Keratinocyte (primary cell): ENCODE data around the gene IQSEC3. TPM values are rescaled to one million over a fixed set of nuclear protein-coding genes. Genes with fewer than 3 reads are reported as not detected.

ENCODE experiments used
- DNase-seq: peaks from one replicate; pipeline ENCODE4 v3.0.0-alpha.2; 2011; ENCODE audit warnings: low read depth, missing footprints, low spot score
- FAIRE-seq: peaks from 2 replicates; lab custom pipeline; 2011; peaks lifted over from hg19 to GRCh38; lab: Jason Lieb, UNC
- H2AFZ ChIP-seq: 2 replicates; pipeline ENCODE4 v1.6.0; 2012; ENCODE audit warnings: low read length, control low read depth, inconsistent platforms; ENCODE audit not compliant: control insufficient read depth
- H3K27ac ChIP-seq: 2 replicates; pipeline ENCODE4 v1.5.1; 2011; ENCODE audit warnings: low read length; ENCODE audit not compliant: control insufficient read depth, insufficient read depth
- H3K27me3 ChIP-seq: 3 replicates; pipeline ENCODE4 v1.6.0; 2011; ENCODE audit warnings: low read length; ENCODE audit not compliant: control insufficient read depth, insufficient read depth; ENCODE audit errors: extremely low read depth
- H3K36me3 ChIP-seq, 2 experiments: 2 replicates in 1 of 2; 3 replicates in 1 of 2; pipeline ENCODE4 v1.5.1; 2011; ENCODE audit warnings: low read length in 2 of 2, mild to moderate bottlenecking in 1 of 2; ENCODE audit not compliant: control insufficient read depth in 2 of 2, insufficient read depth in 2 of 2; ENCODE audit errors: extremely low read depth in 1 of 2
- H3K4me1 ChIP-seq: 3 replicates; pipeline ENCODE4 v1.5.1; 2011; ENCODE audit warnings: low read length; ENCODE audit not compliant: control insufficient read depth, insufficient read depth; ENCODE audit errors: extremely low read depth
- H3K4me2 ChIP-seq: 3 replicates; pipeline ENCODE4 v1.6.0; 2011; ENCODE audit warnings: low read depth, low read length; ENCODE audit not compliant: control insufficient read depth, insufficient read depth; ENCODE audit errors: extremely low read depth
- H3K4me3 ChIP-seq, 3 experiments: fragments of 200-600 bp in 1 of 3; sonication (generic) in 1 of 3; 2 replicates in 2 of 3; 3 replicates in 1 of 3; pipeline ENCODE4 v1.5.1; 2011 to 2016; ENCODE audit warnings: low read length in 3 of 3, mild to moderate bottlenecking in 3 of 3, control low read depth in 2 of 3, inconsistent platforms in 1 of 3, low read depth in 1 of 3, mixed read lengths in 1 of 3, mixed run types in 1 of 3, moderate library complexity in 1 of 3; ENCODE audit not compliant: control insufficient read depth in 2 of 3, insufficient read depth in 2 of 3; ENCODE audit errors: extremely low read depth in 1 of 3
- H3K79me2 ChIP-seq: 2 replicates; pipeline ENCODE4 v1.6.0; 2012; ENCODE audit warnings: low read length; ENCODE audit not compliant: control insufficient read depth, insufficient read depth
- H3K9ac ChIP-seq: 3 replicates; pipeline ENCODE4 v1.6.0; 2011; ENCODE audit warnings: low read length; ENCODE audit not compliant: control insufficient read depth, insufficient read depth; ENCODE audit errors: extremely low read depth
- H3K9me1 ChIP-seq: 3 replicates; pipeline ENCODE4 v1.6.0; 2011; ENCODE audit warnings: low read length; ENCODE audit not compliant: control insufficient read depth, insufficient read depth; ENCODE audit errors: extremely low read depth
- H3K9me3 ChIP-seq: 2 replicates; pipeline ENCODE4 v1.5.1; 2012; ENCODE audit warnings: low read depth, low read length; ENCODE audit not compliant: control insufficient read depth
- H4K20me1 ChIP-seq: 3 replicates; pipeline ENCODE4 v1.6.0; 2011; ENCODE audit warnings: low read length; ENCODE audit not compliant: control insufficient read depth, insufficient read depth; ENCODE audit errors: extremely low read depth
- EZH2 ChIP-seq: IDR thresholded peaks from one replicate; pipeline ENCODE4 v1.6.1; 2012; ENCODE audit warnings: inconsistent platforms, mild to moderate bottlenecking, low read length, moderate library complexity
- dilution Hi-C: fragments of 300-500 bp; cut with MboI; formaldehyde crosslinking; loops from one replicate; pipeline ENCODE4 v1.7.0; 2020; ENCODE audit warnings: low sequenced_read_pairs; ENCODE audit not compliant: extremely low pct_ligation_motif_present
- polyA plus RNA-seq, 5 experiments: library from polyadenylated mRNA; depleted of rRNA in 3 of 5; stranded (reverse) in 3 of 5; stranded (forward) in 1 of 5; unstranded in 1 of 5; fragments of >200 nt; gene quantifications; 1 replicate in 1 of 5; 2 replicates in 3 of 5; 3 replicates in 1 of 5; pipeline versions ENCODE4 v1.2.1 to v1.2.3, GENCODE V29; 2011 to 2012; ENCODE audit warnings: missing spikeins in 2 of 5, low read depth in 1 of 5, low replicate concordance in 1 of 5
- TF ChIP-seq, protein P1 (sequence below), 3 experiments: IDR thresholded peaks in 1 of 3; conservative IDR thresholded peaks in 1 of 3; optimal IDR thresholded peaks in 1 of 3; 2 replicates in 2 of 3; 3 replicates in 1 of 3; pipeline versions ENCODE3 to v1.5.1; 2011; ENCODE audit warnings: low read length in 3 of 3, mild to moderate bottlenecking in 3 of 3, moderate library complexity in 2 of 3, control low read depth in 1 of 3, inconsistent platforms in 1 of 3; ENCODE audit not compliant: insufficient read depth in 2 of 3; ENCODE audit errors: extremely low read depth in 1 of 3

The IQSEC3 gene
- polyA plus RNA-seq, 1 donor (not counting 4 experiments of a cell fraction or from before 2014, with no cell fraction given), result not detected

DNA sequence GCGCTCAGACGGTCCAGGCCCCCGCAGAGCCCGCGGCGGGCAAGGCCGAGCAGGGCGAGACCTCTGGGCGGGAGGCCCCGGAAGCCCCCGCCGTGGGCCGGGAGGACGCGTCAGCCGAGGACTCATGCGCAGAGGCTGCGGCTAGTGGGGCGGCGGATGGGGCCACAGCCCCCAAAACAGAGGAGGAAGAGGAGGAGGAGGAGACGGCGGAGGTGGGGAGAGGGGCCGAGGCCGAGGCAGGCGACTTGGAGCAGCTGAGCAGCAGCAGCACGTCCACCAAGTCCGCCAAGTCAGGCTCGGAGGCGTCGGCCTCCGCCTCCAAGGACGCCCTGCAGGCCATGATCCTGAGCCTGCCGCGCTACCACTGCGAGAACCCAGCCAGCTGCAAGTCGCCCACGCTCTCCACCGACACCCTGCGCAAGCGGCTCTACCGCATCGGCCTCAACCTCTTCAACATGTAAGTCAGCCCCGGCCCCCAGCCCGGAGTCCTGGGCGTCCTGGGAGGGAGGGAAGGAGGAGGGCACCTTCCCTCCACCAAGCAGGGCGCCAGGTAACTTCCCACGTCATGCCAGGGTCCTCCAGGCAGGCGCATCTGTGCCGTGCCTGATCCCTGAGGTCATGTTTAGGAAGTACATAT, 72.4 kb downstream of the IQSEC3 start:
- Histone ChIP-seq H3K9me1 (no peaks in the 10 kb centered on the region), H2AFZ (no peak overlapping the region), H3K9ac (no peak overlapping the region), H3K9me3 (no peaks in the 10 kb centered on the region), H3K4me3 (no peak overlapping the region), H3K36me3 (no peaks in the 10 kb centered on the region), H3K27me3 (peaks cover 39% of the 10 kb centered on the region), H4K20me1 (no peaks in the 10 kb centered on the region), H3K79me2 (no peaks in the 10 kb centered on the region), H3K4me2 (peak overlapping the region; percentile 10), H3K27ac (no peak overlapping the region), H3K4me1 (no peaks in the 10 kb centered on the region)
- DNase-seq (no peak), FAIRE-seq (no peak)
- TF ChIP-seq, protein P1, sequence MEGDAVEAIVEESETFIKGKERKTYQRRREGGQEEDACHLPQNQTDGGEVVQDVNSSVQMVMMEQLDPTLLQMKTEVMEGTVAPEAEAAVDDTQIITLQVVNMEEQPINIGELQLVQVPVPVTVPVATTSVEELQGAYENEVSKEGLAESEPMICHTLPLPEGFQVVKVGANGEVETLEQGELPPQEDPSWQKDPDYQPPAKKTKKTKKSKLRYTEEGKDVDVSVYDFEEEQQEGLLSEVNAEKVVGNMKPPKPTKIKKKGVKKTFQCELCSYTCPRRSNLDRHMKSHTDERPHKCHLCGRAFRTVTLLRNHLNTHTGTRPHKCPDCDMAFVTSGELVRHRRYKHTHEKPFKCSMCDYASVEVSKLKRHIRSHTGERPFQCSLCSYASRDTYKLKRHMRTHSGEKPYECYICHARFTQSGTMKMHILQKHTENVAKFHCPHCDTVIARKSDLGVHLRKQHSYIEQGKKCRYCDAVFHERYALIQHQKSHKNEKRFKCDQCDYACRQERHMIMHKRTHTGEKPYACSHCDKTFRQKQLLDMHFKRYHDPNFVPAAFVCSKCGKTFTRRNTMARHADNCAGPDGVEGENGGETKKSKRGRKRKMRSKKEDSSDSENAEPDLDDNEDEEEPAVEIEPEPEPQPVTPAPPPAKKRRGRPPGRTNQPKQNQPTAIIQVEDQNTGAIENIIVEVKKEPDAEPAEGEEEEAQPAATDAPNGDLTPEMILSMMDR (optimal IDR thresholded peaks at IDR 0.05 in 1 of 3, IDR thresholded peaks at IDR 0.05 in 1 of 3, conservative IDR thresholded peaks at IDR 0.05 in 1 of 3; ENCODE audit: extremely low read depth in 1 of 3, insufficient read depth in 2 of 3, low read length in 3 of 3), result no peak
- peak; percentile 71 for TF ChIP-seq EZH2
- dilution Hi-C loops, result no loop called here

DNA sequence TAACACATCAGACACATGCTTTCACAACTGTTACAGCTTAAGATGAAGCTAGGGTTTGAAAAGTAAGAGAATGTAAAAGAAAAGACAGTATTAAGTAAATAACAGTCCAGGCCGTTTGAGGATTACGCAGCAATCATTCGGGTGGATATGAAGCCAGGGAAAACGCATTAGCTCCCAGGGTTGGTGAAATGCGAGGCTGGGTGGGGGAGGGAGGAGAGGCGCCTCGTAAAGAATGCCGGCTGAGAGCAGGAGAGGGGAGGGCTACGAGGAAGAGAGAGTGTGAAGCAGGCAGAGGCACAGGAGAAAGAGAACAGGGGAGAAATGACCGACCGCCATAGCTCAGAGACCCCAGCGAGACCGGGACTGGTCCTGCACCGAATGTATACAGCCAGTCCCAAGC, 73.0 kb downstream of the IQSEC3 start:
- dilution Hi-C loops, result no loop called here
- FAIRE-seq, result no peak

More for the DNA sequence above, 73.0 kb downstream of the IQSEC3 start:
- no peaks in the 10 kb centered on the region for H3K79me2 ChIP-seq
- H3K4me3 ChIP-seq, result no peak overlapping the region
- no peaks in the 10 kb centered on the region for H3K4me1 ChIP-seq
- peaks cover 39% of the 10 kb centered on the region for H3K27me3 ChIP-seq
- TF ChIP-seq, protein P1 (optimal IDR thresholded peaks at IDR 0.05 in 1 of 3, IDR thresholded peaks at IDR 0.05 in 1 of 3, conservative IDR thresholded peaks at IDR 0.05 in 1 of 3; ENCODE audit: extremely low read depth in 1 of 3, insufficient read depth in 2 of 3, low read length in 3 of 3), result no peak
- peak; percentile 28 for TF ChIP-seq EZH2
- no peaks in the 10 kb centered on the region for H3K36me3 ChIP-seq
- H3K4me2 ChIP-seq, result no peak overlapping the region
- no peak overlapping the region for H3K9ac ChIP-seq
- DNase-seq, result no peak
- no peak overlapping the region for H3K27ac ChIP-seq
- H3K9me1 ChIP-seq, result no peaks in the 10 kb centered on the region
- H4K20me1 ChIP-seq, result no peaks in the 10 kb centered on the region
- H3K9me3 ChIP-seq, result no peaks in the 10 kb centered on the region
- H2AFZ ChIP-seq, result no peak overlapping the region
